GM12873 (cell line): ENCODE results near the gene MEGF9.
A peak's percentile ranks its signal among the peaks of the same experiment; 100 is the strongest.

ENCODE experiments used
- TF ChIP-seq, protein P1 (sequence below): IDR thresholded peaks from 2 replicates; pipeline ENCODE4 v1.5.1; 2012; ENCODE audit warnings: low read depth, mild to moderate bottlenecking, moderate library complexity, low read length, control low read depth; ENCODE audit not compliant: insufficient read depth; ENCODE audit errors: missing control alignments

MEGF9 gene

DNA sequence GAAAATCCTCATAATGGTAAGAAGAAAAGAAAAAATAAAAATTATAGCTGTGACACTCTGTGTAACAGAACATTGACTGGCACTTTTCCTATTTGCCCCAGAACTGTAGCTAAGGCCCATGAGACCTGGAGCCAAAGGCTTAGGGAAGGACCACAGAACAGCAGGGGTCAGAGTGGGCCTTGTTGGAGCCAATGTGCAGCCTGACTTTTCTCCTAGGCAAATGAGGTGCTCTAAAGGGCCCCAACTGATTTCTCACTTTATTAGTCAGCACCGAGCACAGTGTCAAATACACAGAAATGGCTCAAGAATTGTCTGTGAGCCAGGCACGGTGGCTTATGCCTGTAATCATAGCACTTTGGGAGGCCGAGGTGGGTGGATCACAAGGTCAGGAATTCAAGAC is 4.0 kb upstream of the MEGF9 start:
- TF ChIP-seq, protein P1, sequence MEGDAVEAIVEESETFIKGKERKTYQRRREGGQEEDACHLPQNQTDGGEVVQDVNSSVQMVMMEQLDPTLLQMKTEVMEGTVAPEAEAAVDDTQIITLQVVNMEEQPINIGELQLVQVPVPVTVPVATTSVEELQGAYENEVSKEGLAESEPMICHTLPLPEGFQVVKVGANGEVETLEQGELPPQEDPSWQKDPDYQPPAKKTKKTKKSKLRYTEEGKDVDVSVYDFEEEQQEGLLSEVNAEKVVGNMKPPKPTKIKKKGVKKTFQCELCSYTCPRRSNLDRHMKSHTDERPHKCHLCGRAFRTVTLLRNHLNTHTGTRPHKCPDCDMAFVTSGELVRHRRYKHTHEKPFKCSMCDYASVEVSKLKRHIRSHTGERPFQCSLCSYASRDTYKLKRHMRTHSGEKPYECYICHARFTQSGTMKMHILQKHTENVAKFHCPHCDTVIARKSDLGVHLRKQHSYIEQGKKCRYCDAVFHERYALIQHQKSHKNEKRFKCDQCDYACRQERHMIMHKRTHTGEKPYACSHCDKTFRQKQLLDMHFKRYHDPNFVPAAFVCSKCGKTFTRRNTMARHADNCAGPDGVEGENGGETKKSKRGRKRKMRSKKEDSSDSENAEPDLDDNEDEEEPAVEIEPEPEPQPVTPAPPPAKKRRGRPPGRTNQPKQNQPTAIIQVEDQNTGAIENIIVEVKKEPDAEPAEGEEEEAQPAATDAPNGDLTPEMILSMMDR: no peak

DNA sequence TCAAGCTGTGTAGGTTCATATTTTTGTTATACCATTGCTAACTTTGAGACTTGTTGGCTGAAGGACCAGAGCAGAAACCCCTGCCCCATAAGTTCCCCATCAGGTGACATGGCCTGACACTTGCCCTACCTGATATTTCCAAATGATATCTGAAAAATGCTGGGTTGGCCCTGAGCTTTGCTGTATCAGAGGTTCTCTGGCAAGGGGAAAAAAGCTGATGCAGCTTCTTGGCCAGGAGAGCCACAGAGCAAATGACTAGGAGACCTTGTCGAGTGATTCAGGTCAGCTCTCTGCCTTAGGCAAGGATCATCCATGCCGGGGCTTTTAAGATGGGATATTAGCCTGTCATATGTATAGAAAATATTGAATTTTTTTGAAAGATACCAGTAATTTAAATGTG is 2.9 kb upstream of the MEGF9 start:
- TF ChIP-seq, protein P1: no peak

DNA sequence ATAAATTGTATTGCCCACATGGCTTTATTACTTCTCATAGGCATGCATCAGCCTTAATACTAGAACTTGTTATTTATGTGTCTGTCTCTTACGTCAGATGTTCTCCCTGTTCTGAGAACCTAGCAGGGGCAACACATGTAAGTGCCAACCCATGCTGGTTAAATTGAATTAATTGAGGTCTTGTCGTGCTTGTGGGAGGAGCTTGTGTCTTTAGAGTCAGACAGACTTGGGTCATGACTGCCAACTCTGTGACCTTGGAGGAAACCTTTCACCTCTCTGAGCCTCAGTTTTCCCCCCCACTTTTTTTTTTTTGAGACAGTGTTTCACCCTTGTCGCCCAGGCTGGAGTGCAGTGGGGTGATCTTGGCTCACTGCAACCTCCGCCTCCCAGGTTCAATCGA is 2.2 kb upstream of the MEGF9 start:
- TF ChIP-seq, protein P1: no peak

DNA sequence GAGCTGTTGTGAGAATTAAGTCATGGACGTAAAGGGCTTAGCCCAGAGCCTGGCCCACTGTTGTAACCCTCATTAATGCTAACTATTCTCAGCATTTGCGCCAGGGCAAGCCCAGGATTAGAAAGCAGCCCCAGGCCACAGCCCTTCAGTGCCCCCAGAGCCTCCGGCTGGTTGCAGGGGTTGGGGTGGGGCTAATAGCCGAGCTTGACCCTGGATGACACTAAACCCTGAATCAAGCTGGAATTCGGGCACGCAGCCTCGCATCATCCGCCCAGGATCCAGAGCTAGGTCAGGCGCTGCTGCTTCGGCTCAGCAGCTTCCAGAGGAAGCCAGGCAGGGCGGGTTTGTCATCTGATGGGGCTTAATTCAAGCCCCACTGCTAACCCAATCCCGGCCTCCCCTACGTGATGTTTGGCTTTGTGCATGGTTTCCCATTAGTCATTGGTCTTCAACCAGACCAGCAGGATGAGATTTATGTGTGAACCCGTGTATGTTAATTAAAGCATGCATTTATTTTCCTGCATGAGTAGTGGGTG is 1.2 kb upstream of the MEGF9 start:
- TF ChIP-seq, protein P1: no peak

DNA sequence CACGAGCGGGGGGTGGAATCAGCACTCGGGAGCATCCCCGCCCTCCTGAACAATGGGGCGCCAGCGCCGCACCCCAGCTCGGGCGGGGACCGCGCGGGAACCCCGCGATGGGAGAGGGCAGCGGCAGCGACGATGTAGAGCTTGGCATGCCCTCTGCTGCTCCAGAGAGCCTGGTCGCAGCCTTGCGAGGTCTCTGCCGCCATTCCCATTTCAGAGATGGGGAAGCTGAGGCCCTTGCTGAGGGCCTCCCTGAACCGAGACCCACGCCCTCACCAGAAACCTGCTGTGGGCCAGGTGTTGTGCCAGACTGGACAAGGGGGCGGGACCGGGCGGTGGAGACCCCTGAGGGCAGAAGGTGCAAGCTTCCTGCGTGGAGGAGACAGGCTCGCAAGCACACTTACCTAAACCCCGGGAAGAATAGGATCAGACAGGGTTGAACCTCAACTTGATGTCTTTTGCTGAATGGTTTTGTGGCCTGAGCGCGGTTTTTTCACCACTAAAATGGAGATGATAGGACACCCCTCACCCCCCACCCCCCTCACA is 647 bp upstream of the MEGF9 start:
- TF ChIP-seq, protein P1: no peak

DNA sequence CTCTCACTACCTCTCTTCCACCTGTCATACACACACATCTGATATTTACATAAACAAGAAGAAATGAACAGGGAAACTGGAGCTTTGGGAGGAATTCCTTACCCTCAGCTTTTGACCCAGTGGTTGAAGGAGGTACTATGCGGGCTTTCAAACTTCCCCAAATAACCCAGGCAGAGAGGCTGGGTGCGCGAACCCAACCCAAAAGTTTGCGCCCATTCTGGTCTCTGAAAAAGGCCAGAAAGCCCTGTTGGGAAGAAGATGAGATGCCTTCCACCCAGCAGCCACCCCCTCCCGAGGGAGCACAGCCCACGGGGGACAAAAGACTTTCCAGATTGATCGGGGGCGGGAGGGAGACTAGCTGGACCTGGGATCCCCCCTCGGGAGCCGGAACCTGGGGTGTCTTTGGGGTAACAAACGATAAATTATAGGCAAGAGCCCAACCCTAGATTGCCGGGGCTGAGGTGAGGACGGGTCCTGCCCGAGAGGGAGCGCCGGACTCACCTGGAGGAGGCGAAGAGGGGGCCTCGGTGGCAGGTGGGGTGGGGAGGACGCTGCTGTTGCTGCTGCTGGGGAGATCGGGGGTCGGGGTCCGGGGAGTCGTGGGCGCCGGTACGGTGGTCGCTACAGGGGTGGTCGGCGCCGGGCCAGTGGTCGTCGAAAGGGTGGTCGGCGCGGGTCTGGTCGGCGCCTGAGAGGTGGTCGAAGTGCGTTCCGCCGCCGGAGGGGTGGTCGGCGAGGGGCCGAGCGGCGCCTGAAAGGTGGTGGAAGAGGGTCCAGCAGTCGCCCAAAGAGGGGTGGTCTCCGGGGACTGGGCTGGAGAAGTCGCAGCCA is 798 bp downstream of the MEGF9 start:
- TF ChIP-seq, protein P1: peak; percentile 23

DNA sequence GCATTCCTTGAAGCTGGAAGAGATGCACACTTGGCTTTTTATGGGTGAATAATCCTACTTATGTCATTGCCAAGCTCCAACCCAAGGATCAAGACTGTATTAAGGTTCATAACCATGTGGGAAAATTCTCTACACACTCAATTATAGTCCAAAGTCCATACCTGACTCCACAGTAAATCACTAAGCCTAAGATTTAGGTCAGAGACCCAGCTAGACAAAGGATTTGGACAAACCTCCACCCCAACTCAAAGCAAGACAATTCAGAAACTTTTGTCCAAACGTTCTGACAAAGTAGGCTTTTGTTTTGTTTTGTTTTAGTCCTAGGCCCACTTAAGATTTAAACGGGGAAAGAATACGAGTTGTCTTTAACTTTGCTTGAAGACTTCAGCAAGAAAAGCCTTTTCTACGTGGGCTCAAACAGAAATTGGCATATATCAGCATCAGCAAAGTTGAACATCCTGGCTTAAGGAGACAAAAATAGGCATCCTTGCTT is 1.7 kb downstream of the MEGF9 start:
- TF ChIP-seq, protein P1: no peak
